HCT116 (cell line): Measurements from ENCODE around the gene MARCHF7. TPM values are rescaled to one million over a fixed set of nuclear protein-coding genes. Genes with fewer than 3 reads are reported as not detected.

Experiments
- ATAC-seq: fragments of 200-7000 bp; cut with Tn5 transposase; 2 replicates; pipeline ENCODE4 v1.9.1; 2020; ENCODE audit warnings: mild to moderate bottlenecking, moderate library complexity
- BruUV-seq: library from RNA; stranded (reverse); fragments of 400-500 nt; replicated peaks from 2 replicates; lab custom pipeline; 2021; lab: Mats Ljungman, UMichigan
- CTCF ChIA-PET: fragments of 300-600 bp; sonication (Branson Sonifier 250); formaldehyde crosslinking; loops from one replicate; lab custom pipeline; 2021; ENCODE audit warnings: antibody characterized with exemption; lab: Charles Lee
- POLR2A ChIA-PET: fragments of 300-600, 350-600 bp; sonication (Branson Sonifier 250); formaldehyde crosslinking; loops from one replicate; lab custom pipeline; 2021; ENCODE audit warnings: antibody characterized with exemption; lab: Charles Lee
- RAD21 ChIA-PET, 2 experiments: fragments of 300-600 bp; sonication (Branson Sonifier 250); formaldehyde crosslinking; loops; one replicate each; lab custom pipeline; 2023; ENCODE audit warnings: low total read pairs in 2 of 2; ENCODE audit not compliant: uncharacterized antibody in 2 of 2, unreplicated experiment in 2 of 2, low non-redundant PET in 1 of 2; lab: Charles Lee
- DNase-seq: peaks from one replicate; pipeline ENCODE4 v3.0.0-alpha.2; 2010; ENCODE audit warnings: low read depth, low spot score
- H2AFZ ChIP-seq: fragments of 200-600 bp; shearing (Covaris generic), sonication (generic); 2 replicates; pipeline ENCODE4 v1.6.1; 2017; ENCODE audit warnings: low read depth, mixed run types, mixed read lengths, antibody characterized with exemption, low read length; ENCODE audit not compliant: poor library complexity, severe bottlenecking
- H3K27ac ChIP-seq: 2 replicates; pipeline ENCODE4 v1.5.1; 2012; ENCODE audit warnings: low read depth, low read length
- H3K27me3 ChIP-seq: fragments of 200-600 bp; sonication (generic); 2 replicates; pipeline ENCODE4 v1.6.1; 2016; ENCODE audit warnings: mixed run types, low read length, mixed read lengths; ENCODE audit not compliant: insufficient read depth
- H3K36me3 ChIP-seq, 2 experiments: fragments of 200-500 bp in 1 of 2; fragments of 200-600 bp in 1 of 2; sonication (Bioruptor generic) in 1 of 2; sonication (generic) in 1 of 2; 2 replicates each; pipeline versions ENCODE4 v1.5.1 to v1.6.1; 2014 to 2016; ENCODE audit warnings: low read length in 2 of 2, inconsistent platforms in 1 of 2, mixed read lengths in 1 of 2, mixed run types in 1 of 2; ENCODE audit not compliant: insufficient read depth in 2 of 2, control insufficient read depth in 1 of 2
- H3K4me1 ChIP-seq, 2 experiments: fragments of 200-600 bp in 1 of 2; sonication (generic) in 1 of 2; 2 replicates each; pipeline versions ENCODE4 v1.5.1 to v1.6.1; 2012 to 2017; ENCODE audit warnings: low read length in 2 of 2, inconsistent platforms in 1 of 2, mild to moderate bottlenecking in 1 of 2, mixed read lengths in 1 of 2, mixed run types in 1 of 2, moderate library complexity in 1 of 2; ENCODE audit not compliant: insufficient read depth in 2 of 2, control insufficient read depth in 1 of 2
- H3K4me2 ChIP-seq: fragments of 200-600 bp; sonication (generic); 2 replicates; pipeline ENCODE4 v1.6.1; 2017; ENCODE audit warnings: mixed run types, low read length, mixed read lengths
- H3K4me3 ChIP-seq, 2 experiments: fragments of 200-600 bp in 1 of 2; sonication (generic) in 1 of 2; replicated peaks in 1 of 2; 2 replicates each; pipeline ENCODE4 v1.5.1; 2011 to 2016; ENCODE audit warnings: low read length in 2 of 2, control low read depth in 1 of 2, low read depth in 1 of 2, mild to moderate bottlenecking in 1 of 2, mixed read lengths in 1 of 2, mixed run types in 1 of 2
- H3K79me2 ChIP-seq: fragments of 200-600 bp; sonication (generic); 2 replicates; pipeline ENCODE4 v1.6.1; 2017; ENCODE audit warnings: mild to moderate bottlenecking, mixed run types, low read length, moderate library complexity, mixed read lengths; ENCODE audit not compliant: insufficient read depth
- H3K9ac ChIP-seq: fragments of 200-600 bp; sonication (generic); 2 replicates; pipeline ENCODE4 v1.6.1; 2016; ENCODE audit warnings: low read length, mixed read lengths
- H3K9me2 ChIP-seq: fragments of 200-600 bp; sonication (generic), shearing (Covaris generic); 2 replicates; pipeline ENCODE4 v1.6.1; 2017; ENCODE audit warnings: mixed run types, mild to moderate bottlenecking, moderate library complexity; ENCODE audit not compliant: insufficient read depth
- H3K9me3 ChIP-seq, 2 experiments: fragments of 200-500 bp in 1 of 2; fragments of 200-600 bp in 1 of 2; sonication (Bioruptor generic) in 1 of 2; sonication (generic) in 1 of 2; 2 replicates each; pipeline ENCODE4 v1.6.1; 2014 to 2017; ENCODE audit warnings: low read length in 2 of 2, mixed read lengths in 2 of 2, inconsistent platforms in 1 of 2, low read depth in 1 of 2, mild to moderate bottlenecking in 1 of 2, mixed run types in 1 of 2, moderate library complexity in 1 of 2; ENCODE audit not compliant: control insufficient read depth in 1 of 2, insufficient read depth in 1 of 2
- H4K20me1 ChIP-seq: fragments of 200-600 bp; sonication (generic), shearing (Covaris generic); 2 replicates; pipeline ENCODE4 v1.6.1; 2017; ENCODE audit warnings: mixed run types, mild to moderate bottlenecking, moderate library complexity; ENCODE audit not compliant: insufficient read depth
- CEBPB ChIP-seq: IDR thresholded peaks from 2 replicates; pipeline ENCODE4 v1.6.1; 2012; ENCODE audit warnings: low read depth
- EZH2 ChIP-seq: fragments of 200-600 bp; sonication (generic); IDR thresholded peaks from 2 replicates; pipeline ENCODE4 v1.6.1; 2017; ENCODE audit warnings: antibody characterized with exemption, mixed run types
- FOSL1 ChIP-seq: IDR thresholded peaks from 2 replicates; pipeline ENCODE4 v1.6.1; 2012; ENCODE audit warnings: low read depth
- RAD21 ChIP-seq: IDR thresholded peaks from 2 replicates; pipeline ENCODE4 v1.6.1; 2012; ENCODE audit warnings: low read depth, mild to moderate bottlenecking
- SIN3A ChIP-seq: IDR thresholded peaks from 2 replicates; pipeline ENCODE4 v1.6.1; 2012; ENCODE audit warnings: low read depth
- TCF7L2 ChIP-seq: IDR thresholded peaks from 2 replicates; pipeline ENCODE4 v1.7.0; 2011; ENCODE audit warnings: borderline replicate concordance, inconsistent platforms; ENCODE audit not compliant: insufficient read depth, insufficient read length; ENCODE audit errors: extremely low read depth
- ZNF274 ChIP-seq: fragments of 200-500 bp; sonication (Bioruptor generic); IDR thresholded peaks from 2 replicates; pipeline ENCODE4 v1.6.1; 2014; ENCODE audit warnings: mild to moderate bottlenecking, low read depth, low read length, inconsistent platforms
- intact Hi-C: fragments of 100-400 bp; cut with micrococcal nuclease; formaldehyde crosslinking; loops from 2 replicates; pipeline ENCODE4 v1.10.0; 2022
- total RNA-seq: library from RNA; stranded (reverse); gene quantifications from one replicate; pipeline ENCODE4 v1.2.1, GENCODE V29; 2021; ENCODE audit not compliant: unreplicated experiment
- TF ChIP-seq, protein P1 (sequence below): IDR thresholded peaks from 2 replicates; pipeline ENCODE4 v1.6.1; 2012; ENCODE audit warnings: low read depth
- TF ChIP-seq, protein P2 (sequence below): IDR thresholded peaks from 2 replicates; pipeline ENCODE4 v1.6.1; 2012

Gene MARCHF7
- total RNA-seq, 1 experiment from 2014 or later, result 65.9 TPM

DNA sequence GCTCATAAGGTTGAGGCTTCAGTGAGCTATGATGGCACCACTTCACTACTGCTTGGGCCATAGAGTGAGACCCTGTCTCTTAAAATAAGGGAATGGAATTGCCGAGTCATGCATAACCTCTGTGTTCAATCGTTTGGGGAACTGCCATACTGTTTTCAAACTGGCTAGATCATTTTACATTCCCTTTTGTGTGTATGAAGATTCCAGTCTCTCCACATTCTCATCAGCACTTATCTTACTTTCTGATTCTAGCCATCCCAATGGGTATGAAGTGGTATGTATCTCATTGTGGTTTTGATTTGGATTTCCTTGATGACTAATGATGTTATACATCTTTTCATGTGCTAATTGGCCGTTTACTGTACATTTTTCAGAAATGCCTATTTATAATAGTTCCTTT, 23.7 kb downstream of the MARCHF7 start:
- DNase-seq (no peak), ATAC-seq (no peak)
- Histone ChIP-seq H3K9ac (no peak overlapping the region), H3K9me2 (no peaks in the 10 kb centered on the region), H3K4me3 (no peak overlapping the region), H3K4me1 (peaks cover 0 to 6% of the 10 kb centered on the region in 2 experiments; a peak in 2 of 4 replicates), H4K20me1 (peaks cover 27% of the 10 kb centered on the region; the same call in 1 of the 2 replicates), H3K4me2 (no peak overlapping the region), H2AFZ (no peak overlapping the region), H3K79me2 (peaks cover 100% of the 10 kb centered on the region), H3K36me3 (peaks cover 17 to 34% of the 10 kb centered on the region in 2 experiments; a peak in 3 of 4 replicates), H3K9me3 (no peaks in the 10 kb centered on the region), H3K27ac (no peak overlapping the region), H3K27me3 (no peaks in the 10 kb centered on the region)
- CTCF ChIA-PET, result no interaction called here
- TF ChIP-seq EZH2, result no peak
- no peak for TF ChIP-seq SIN3A
- TF ChIP-seq CEBPB, result no peak
- TF ChIP-seq ZNF274, result no peak
- TF ChIP-seq FOSL1, result no peak
- TF ChIP-seq TCF7L2, result no peak
- TF ChIP-seq, protein P1, sequence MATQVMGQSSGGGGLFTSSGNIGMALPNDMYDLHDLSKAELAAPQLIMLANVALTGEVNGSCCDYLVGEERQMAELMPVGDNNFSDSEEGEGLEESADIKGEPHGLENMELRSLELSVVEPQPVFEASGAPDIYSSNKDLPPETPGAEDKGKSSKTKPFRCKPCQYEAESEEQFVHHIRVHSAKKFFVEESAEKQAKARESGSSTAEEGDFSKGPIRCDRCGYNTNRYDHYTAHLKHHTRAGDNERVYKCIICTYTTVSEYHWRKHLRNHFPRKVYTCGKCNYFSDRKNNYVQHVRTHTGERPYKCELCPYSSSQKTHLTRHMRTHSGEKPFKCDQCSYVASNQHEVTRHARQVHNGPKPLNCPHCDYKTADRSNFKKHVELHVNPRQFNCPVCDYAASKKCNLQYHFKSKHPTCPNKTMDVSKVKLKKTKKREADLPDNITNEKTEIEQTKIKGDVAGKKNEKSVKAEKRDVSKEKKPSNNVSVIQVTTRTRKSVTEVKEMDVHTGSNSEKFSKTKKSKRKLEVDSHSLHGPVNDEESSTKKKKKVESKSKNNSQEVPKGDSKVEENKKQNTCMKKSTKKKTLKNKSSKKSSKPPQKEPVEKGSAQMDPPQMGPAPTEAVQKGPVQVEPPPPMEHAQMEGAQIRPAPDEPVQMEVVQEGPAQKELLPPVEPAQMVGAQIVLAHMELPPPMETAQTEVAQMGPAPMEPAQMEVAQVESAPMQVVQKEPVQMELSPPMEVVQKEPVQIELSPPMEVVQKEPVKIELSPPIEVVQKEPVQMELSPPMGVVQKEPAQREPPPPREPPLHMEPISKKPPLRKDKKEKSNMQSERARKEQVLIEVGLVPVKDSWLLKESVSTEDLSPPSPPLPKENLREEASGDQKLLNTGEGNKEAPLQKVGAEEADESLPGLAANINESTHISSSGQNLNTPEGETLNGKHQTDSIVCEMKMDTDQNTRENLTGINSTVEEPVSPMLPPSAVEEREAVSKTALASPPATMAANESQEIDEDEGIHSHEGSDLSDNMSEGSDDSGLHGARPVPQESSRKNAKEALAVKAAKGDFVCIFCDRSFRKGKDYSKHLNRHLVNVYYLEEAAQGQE, result no peak
- no peak for TF ChIP-seq RAD21
- TF ChIP-seq, protein P2, sequence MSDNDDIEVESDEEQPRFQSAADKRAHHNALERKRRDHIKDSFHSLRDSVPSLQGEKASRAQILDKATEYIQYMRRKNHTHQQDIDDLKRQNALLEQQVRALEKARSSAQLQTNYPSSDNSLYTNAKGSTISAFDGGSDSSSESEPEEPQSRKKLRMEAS, result no peak
- RAD21 ChIA-PET, result no interaction called here
- POLR2A ChIA-PET, result no interaction called here
- BruUV-seq, result no TSS peak
- intact Hi-C loops, result no loop called here
